T-cell (primary cell): ENCODE results near the gene KCNQ1OT1. TPM values are rescaled to one million over a fixed set of nuclear protein-coding genes. Genes with fewer than 3 reads are reported as not detected.

Experiments used
- ATAC-seq, 4 experiments: fragments of 200-7000 bp in 3 of 4; fragments of 150-1000 bp in 1 of 4; cut with Tn5 transposase; replicated peaks in 1 of 4; 1 replicate in 3 of 4; 2 replicates in 1 of 4; pipeline ENCODE4 v1.10.0; 2021; ENCODE audit warnings: moderate library complexity in 3 of 4, mild to moderate bottlenecking in 2 of 4, moderate number of reproducible peaks in 1 of 4
- CTCF ChIA-PET, 2 donors: fragments of 300-600 bp; sonication (Branson Sonifier 250); formaldehyde crosslinking; loops; one replicate each; lab custom pipeline; 2022; ENCODE audit warnings: antibody characterized with exemption in 2 of 2; lab: Charles Lee
- POLR2A ChIA-PET, 2 donors: fragments of 300-600 bp; sonication (Branson Sonifier 250); formaldehyde crosslinking; loops; one replicate each; lab custom pipeline; 2022; ENCODE audit warnings: antibody characterized with exemption in 2 of 2; lab: Charles Lee
- DNase-seq, 35 experiments: peaks; one replicate each; pipeline versions ENCODE4 v3.0.0 to v3.0.0-alpha.2; 2013 to 2023
- H3K27ac ChIP-seq: one replicate; pipeline ENCODE4 v1.5.1; 2013; ENCODE audit warnings: low read length
- H3K27me3 ChIP-seq, 2 experiments: replicated peaks in 1 of 2; 1 replicate in 1 of 2; 2 replicates in 1 of 2; pipeline versions ENCODE4 v1.6.1 to v1.7.0; 2013; ENCODE audit warnings: low read length in 1 of 2, mixed read lengths in 1 of 2; ENCODE audit not compliant: control insufficient read depth in 2 of 2, insufficient read depth in 2 of 2; ENCODE audit errors: extremely low read depth in 1 of 2
- H3K36me3 ChIP-seq, 2 donors: 1 replicate in 1 of 2; 2 replicates in 1 of 2; pipeline versions ENCODE4 v1.6.1 to v1.7.0; 2013; ENCODE audit warnings: low read length in 1 of 2; ENCODE audit not compliant: control insufficient read depth in 2 of 2, insufficient read depth in 1 of 2; ENCODE audit errors: extremely low read depth in 1 of 2
- H3K4me1 ChIP-seq, 2 experiments: 1 replicate in 1 of 2; 2 replicates in 1 of 2; pipeline versions ENCODE4 v1.6.1 to v1.7.0; 2013; ENCODE audit warnings: low read length in 2 of 2, mixed read lengths in 1 of 2; ENCODE audit not compliant: insufficient read depth in 2 of 2, control insufficient read depth in 1 of 2; ENCODE audit errors: extremely low read depth in 1 of 2
- H3K4me3 ChIP-seq, 2 donors: 1 replicate in 1 of 2; 2 replicates in 1 of 2; pipeline versions ENCODE4 v1.5.1 to v1.7.0; 2013; ENCODE audit warnings: mild to moderate bottlenecking in 2 of 2, low read length in 1 of 2, moderate library complexity in 1 of 2; ENCODE audit not compliant: control insufficient read depth in 1 of 2; ENCODE audit errors: extremely low read depth in 1 of 2
- H3K9me3 ChIP-seq: 2 replicates; pipeline ENCODE4 v1.7.0; 2013
- H3K27ac Mint-ChIP-seq, 2 donors: one replicate each; pipeline ENCODE4 v1.8.0; 2020 to 2021; ENCODE audit warnings: mild to moderate bottlenecking in 2 of 2, mixed read lengths in 2 of 2
- H3K27me3 Mint-ChIP-seq, 2 donors: one replicate each; pipeline ENCODE4 v1.8.0; 2021 to 2022; ENCODE audit warnings: mixed read lengths in 2 of 2
- H3K36me3 Mint-ChIP-seq: one replicate; pipeline ENCODE4 v1.8.0; 2021; ENCODE audit warnings: mixed read lengths
- H3K4me1 Mint-ChIP-seq, 3 donors: one replicate each; pipeline ENCODE4 v1.8.0; 2020 to 2022; ENCODE audit warnings: mixed read lengths in 3 of 3, mild to moderate bottlenecking in 1 of 3
- H3K4me3 Mint-ChIP-seq, 3 donors: one replicate each; pipeline ENCODE4 v1.8.0; 2020 to 2022; ENCODE audit warnings: mild to moderate bottlenecking in 3 of 3, mixed read lengths in 3 of 3, moderate library complexity in 3 of 3
- H3K9me3 Mint-ChIP-seq, 3 donors: one replicate each; pipeline ENCODE4 v1.8.0; 2020 to 2022; ENCODE audit warnings: mixed read lengths in 3 of 3
- WGBS: methylation state at CpG from one replicate; pipeline ENCODE4 v1.1.5; 2013; ENCODE audit warnings: missing lambda C conversion rate; ENCODE audit not compliant: insufficient coverage; 5-methylcytosine and 5-hydroxymethylcytosine counted together
- total RNA-seq, 35 experiments: library from RNA in 6 of 35; stranded (reverse) in 6 of 35; fragments of 120-200 nt in 1 of 35; gene quantifications; one replicate each; pipeline versions ENCODE4 v1.2.1 to v1.2.4 and lab custom pipeline; 2013 to 2026

KCNQ1OT1 gene
- total RNA-seq, 5 donors from 2014 or later (not counting 1 experiment from before 2014, with no cell fraction given): 0.30 to 0.42 (median 0.35) TPM

DNA sequence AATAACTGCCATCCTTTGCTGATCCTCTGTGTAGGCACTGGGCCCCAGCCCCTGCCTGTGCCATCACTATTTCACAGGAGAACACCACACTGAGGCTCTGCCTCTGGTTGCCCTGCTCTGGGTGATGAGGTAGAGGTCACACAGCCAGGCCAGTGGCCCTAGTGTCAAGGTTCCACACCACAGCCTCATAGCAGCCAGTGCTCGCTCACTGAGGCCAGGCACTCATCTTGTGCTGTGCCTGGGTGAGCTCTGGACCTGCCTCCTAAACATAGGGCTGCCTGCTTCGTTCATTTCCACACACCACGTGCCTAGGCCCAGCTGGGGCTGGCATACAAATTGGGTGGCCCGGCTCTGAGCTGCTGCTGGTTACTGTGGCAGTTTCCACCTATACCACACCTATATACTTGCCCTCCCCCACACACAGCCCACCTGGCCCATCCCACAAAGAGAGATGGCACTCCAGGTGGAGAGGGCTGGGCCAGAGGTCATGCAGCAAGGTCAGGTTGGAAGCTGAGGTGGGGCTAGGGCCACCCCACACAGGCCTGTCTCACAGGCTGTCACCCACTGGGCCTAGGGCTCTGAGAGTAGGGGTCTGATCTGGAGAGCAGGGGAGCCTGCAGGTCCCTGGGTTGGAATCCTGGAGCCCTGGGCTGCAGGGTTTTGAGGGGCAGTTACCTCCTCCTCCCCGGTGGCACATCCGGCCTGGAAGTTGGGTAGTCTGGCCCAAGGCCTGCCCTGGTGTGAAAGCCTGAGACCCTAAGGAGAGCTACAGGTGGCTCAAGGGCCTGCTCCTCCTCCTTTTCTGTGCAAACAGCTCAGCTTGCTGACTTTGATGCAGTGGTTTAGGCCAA, 11.2 kb downstream of the KCNQ1OT1 start:
- Histone ChIP-seq H3K9me3 (no peaks in the 10 kb centered on the region), H3K27ac (no peak overlapping the region), H3K36me3 (peaks cover 0 to 8% of the 10 kb centered on the region in 2 donors), H3K4me3 (no peak overlapping the region), H3K27me3 (no peaks in the 10 kb centered on the region), H3K4me1 (no peaks in the 10 kb centered on the region)
- no peak overlapping the region for H3K27ac Mint-ChIP-seq
- CTCF ChIA-PET: no interaction called here
- peaks cover 0 to 6% (median 4%) of the 10 kb centered on the region in 3 donors for H3K4me1 Mint-ChIP-seq
- no peaks in the 10 kb centered on the region for H3K9me3 Mint-ChIP-seq
- POLR2A ChIA-PET: no interaction called here
- 89% methylated on average over 4 of the region's 6 CpGs for WGBS
- no peak for ATAC-seq
- H3K4me3 Mint-ChIP-seq: no peak overlapping the region
- DNase-seq: no peak
- H3K36me3 Mint-ChIP-seq: peaks cover 6% of the 10 kb centered on the region
- H3K27me3 Mint-ChIP-seq: no peaks in the 10 kb centered on the region

DNA sequence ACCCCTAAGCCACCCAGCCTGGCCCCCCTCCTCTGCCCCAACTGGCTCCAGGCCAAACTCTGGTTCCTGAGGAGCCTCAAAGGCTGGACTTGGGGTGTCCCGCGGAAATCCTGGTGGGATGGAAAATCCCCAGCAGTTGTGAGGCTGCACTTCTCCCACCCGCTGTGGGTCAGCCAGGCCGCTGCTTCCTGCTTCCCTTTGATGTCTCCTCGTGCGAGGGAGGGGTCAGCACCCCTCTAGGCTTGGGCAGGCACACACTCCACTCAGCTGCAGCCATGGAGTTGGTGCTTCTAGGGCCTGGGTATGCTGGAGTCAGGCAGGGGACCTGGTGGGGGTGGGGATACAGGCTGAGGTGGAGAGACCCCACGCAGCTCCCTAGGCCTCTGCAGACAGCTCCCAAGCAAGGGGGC, 12.0 kb downstream of the KCNQ1OT1 start:
- no peak overlapping the region for H3K27ac ChIP-seq
- ChIA-PET CTCF (no interaction called here), POLR2A (no interaction called here)
- no peaks in the 10 kb centered on the region for H3K9me3 ChIP-seq
- H3K4me1 ChIP-seq: no peaks in the 10 kb centered on the region
- Mint-ChIP-seq H3K27me3 (no peaks in the 10 kb centered on the region), H3K4me1 (peaks cover 0 to 6% (median 4%) of the 10 kb centered on the region in 3 donors), H3K4me3 (no peak overlapping the region), H3K27ac (no peak overlapping the region), H3K9me3 (no peaks in the 10 kb centered on the region), H3K36me3 (peaks cover 6% of the 10 kb centered on the region)
- no peak for ATAC-seq
- 78% methylated on average over 5 of the region's 7 CpGs for WGBS
- DNase-seq: no peak
- peaks cover 0 to 8% of the 10 kb centered on the region in 2 donors for H3K36me3 ChIP-seq
- no peak overlapping the region for H3K4me3 ChIP-seq
- H3K27me3 ChIP-seq: no peaks in the 10 kb centered on the region

DNA sequence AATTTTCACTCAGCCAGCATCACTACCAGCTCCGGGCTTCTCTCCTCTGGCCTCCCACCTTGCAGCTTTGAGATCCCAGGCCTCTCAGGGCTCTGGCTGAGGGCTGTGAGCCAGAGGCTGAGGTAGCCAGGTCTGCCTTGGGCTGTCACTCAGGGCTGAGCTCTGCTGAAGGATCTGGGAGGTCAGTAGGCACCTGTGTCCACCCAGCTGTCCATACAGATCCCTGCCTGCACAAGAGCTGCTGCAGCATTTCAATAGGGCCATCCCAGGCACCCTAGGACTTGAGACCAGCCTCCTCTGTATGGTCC, 12.6 kb downstream of the KCNQ1OT1 start:
- DNase-seq: no peak
- Histone ChIP-seq H3K27ac (no peak overlapping the region), H3K27me3 (no peaks in the 10 kb centered on the region), H3K9me3 (no peaks in the 10 kb centered on the region), H3K4me1 (no peaks in the 10 kb centered on the region), H3K36me3 (peaks cover 0 to 8% of the 10 kb centered on the region in 2 donors), H3K4me3 (no peak overlapping the region)
- Mint-ChIP-seq H3K4me1 (peaks cover 0 to 6% (median 4%) of the 10 kb centered on the region in 3 donors), H3K36me3 (peaks cover 6% of the 10 kb centered on the region), H3K27me3 (no peaks in the 10 kb centered on the region), H3K27ac (no peak overlapping the region), H3K9me3 (no peaks in the 10 kb centered on the region), H3K4me3 (no peak overlapping the region)
- ATAC-seq: no peak
- ChIA-PET POLR2A (no interaction called here), CTCF (no interaction called here)
- 100% methylated on average over 1 of the region's 1 CpG for WGBS

DNA sequence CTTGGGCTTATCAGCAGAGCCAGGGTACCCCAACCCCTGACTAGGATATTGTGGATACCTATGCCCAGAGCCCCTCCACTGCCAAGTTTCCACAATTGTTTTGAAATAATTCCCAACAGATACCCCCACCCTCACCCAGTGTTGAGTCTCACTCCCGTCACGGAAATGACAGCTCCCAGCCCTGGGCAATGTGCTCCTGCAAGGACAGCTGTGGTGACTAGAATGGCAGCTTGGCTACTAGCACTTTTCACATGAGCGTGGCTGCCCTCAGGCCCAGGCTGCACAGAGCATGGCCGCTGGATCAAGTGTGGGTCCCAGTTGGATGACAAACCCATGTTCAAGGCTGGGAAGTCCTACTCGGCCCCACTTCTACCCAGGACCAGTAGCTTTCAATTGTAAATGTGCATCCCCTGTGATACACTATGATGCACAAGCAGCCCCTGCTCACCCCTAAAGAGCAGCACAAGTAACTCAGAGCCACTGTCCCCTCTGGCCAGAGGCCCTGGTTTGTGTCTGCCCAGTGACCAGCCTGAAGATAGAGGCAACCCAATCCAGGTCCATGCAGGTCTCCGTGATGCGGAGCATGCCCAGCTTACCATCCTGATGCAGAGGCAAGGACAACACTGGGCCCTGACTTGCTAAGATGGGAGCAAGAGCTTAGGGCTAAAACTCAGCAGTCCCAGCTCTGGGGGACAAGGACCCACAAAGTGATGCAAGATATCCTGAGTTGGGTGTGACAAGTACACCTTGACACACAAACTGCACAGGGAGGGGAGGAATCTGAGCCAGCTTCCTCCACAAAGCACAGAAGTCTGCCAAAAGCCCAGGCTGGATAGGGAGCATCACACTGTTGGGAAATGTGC, 13.2 kb downstream of the KCNQ1OT1 start:
- Histone ChIP-seq H3K36me3 (peaks cover 0 to 8% of the 10 kb centered on the region in 2 donors), H3K27ac (no peak overlapping the region)

DNA sequence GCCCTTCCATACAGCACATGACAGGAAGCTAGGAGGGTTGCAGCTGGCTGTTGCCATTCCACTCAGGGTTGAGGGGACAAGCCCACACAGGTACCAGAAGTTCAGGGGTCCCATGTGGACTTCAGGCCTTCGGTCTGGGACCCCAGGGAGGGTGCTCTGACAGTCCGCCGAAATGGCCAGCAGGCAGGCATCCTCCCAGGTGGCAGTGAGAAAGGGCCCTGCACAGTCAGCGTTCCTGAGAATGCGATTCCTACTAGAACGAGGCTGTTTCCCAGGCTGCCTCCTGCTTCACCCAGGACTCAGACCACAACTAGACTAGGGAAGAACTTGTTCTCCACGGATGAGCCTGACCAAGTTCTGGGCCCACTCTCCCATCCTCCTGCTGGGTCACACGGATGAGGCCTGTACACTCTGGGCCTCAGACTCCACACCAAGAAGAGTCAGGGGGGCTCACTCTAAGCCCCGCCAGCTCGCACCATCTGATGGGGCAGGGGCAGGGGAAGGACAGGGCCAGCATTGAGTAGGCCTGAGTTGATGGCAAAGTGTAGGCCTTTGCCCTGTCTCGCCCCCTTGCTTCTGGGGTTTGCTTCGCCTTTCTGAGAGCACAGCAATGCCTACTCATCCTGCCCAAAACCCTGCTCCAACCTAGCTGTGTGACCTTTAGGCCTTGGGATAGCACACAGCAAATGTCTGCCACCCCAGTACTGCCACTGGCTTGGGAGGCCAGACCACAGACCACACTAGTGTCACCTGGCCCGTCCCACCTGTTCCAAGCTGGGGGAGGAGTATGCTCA, 14.0 kb downstream of the KCNQ1OT1 start:
- H3K4me3 Mint-ChIP-seq: no peak overlapping the region
- H3K27ac ChIP-seq: no peak overlapping the region
- DNase-seq: no peak
- ChIA-PET POLR2A (no interaction called here), CTCF (no interaction called here)
- peaks cover 3 to 6% (median 4%) of the 10 kb centered on the region in 3 donors for H3K4me1 Mint-ChIP-seq
- no peak overlapping the region for H3K4me3 ChIP-seq
- peaks cover 0 to 8% of the 10 kb centered on the region in 2 donors for H3K36me3 ChIP-seq
- no peaks in the 10 kb centered on the region for H3K9me3 Mint-ChIP-seq
- H3K4me1 ChIP-seq: no peaks in the 10 kb centered on the region
- WGBS: 94% methylated on average over 9 of the region's 13 CpGs
- no peaks in the 10 kb centered on the region for H3K9me3 ChIP-seq
- no peaks in the 10 kb centered on the region for H3K27me3 Mint-ChIP-seq
- H3K27me3 ChIP-seq: no peaks in the 10 kb centered on the region
- no peak for ATAC-seq
- H3K27ac Mint-ChIP-seq: no peak overlapping the region
- H3K36me3 Mint-ChIP-seq: peaks cover 6% of the 10 kb centered on the region

More for the DNA sequence above, 13.2 kb downstream of the KCNQ1OT1 start:
- H3K27me3 ChIP-seq: no peaks in the 10 kb centered on the region
- peaks cover 6% of the 10 kb centered on the region for H3K36me3 Mint-ChIP-seq
- no peak for DNase-seq
- H3K4me3 ChIP-seq: no peak overlapping the region
- H3K4me3 Mint-ChIP-seq: no peak overlapping the region
- 94% methylated on average over 6 of the region's 7 CpGs for WGBS
- H3K27me3 Mint-ChIP-seq: no peaks in the 10 kb centered on the region
- H3K9me3 ChIP-seq: no peaks in the 10 kb centered on the region
- POLR2A ChIA-PET: no interaction called here
- CTCF ChIA-PET: no interaction called here
- no peak for ATAC-seq
- H3K9me3 Mint-ChIP-seq: no peaks in the 10 kb centered on the region
- peaks cover 3 to 6% (median 4%) of the 10 kb centered on the region in 3 donors for H3K4me1 Mint-ChIP-seq
- no peak overlapping the region for H3K27ac Mint-ChIP-seq
- H3K4me1 ChIP-seq: no peaks in the 10 kb centered on the region

DNA sequence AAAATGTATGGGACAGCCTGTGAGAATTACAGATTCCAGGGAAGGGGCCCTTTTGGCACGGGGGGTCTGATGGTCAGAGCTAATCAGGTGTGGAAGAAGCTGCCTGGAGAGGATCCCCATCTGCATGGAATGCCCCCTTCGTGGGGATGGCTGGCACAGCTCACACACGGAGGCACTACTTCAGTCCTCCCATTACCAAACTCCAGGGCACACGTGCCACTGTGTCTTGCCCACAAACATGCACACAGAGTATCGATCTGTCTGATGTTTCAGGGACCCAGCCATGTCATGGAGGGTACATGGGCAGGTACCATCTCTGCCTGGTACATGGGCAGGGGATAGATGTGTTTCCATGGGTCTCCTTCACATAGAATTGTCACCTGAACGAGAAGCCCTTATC, 14.7 kb downstream of the KCNQ1OT1 start:
- ChIA-PET POLR2A (no interaction called here), CTCF (no interaction called here)
- H3K36me3 Mint-ChIP-seq: peaks cover 4% of the 10 kb centered on the region
- peaks cover 2 to 4% (median 3%) of the 10 kb centered on the region in 3 donors for H3K4me1 Mint-ChIP-seq
- ATAC-seq: no peak
- peaks cover 0 to 4% of the 10 kb centered on the region in 2 donors for H3K36me3 ChIP-seq
- H3K27me3 Mint-ChIP-seq: no peaks in the 10 kb centered on the region
- no peak overlapping the region for H3K4me3 ChIP-seq
- DNase-seq: no peak
- H3K27ac Mint-ChIP-seq: no peak overlapping the region
- H3K27ac ChIP-seq: no peak overlapping the region
- no peaks in the 10 kb centered on the region for H3K9me3 ChIP-seq
- no peaks in the 10 kb centered on the region for H3K27me3 ChIP-seq
- H3K9me3 Mint-ChIP-seq: no peaks in the 10 kb centered on the region
- no peak overlapping the region for H3K4me3 Mint-ChIP-seq
- H3K4me1 ChIP-seq: no peaks in the 10 kb centered on the region
- 86% methylated on average over 2 of the region's 6 CpGs for WGBS
